Measurements from ENCODE around the gene ZNRD2.

ZNRD2 gene

DNA sequence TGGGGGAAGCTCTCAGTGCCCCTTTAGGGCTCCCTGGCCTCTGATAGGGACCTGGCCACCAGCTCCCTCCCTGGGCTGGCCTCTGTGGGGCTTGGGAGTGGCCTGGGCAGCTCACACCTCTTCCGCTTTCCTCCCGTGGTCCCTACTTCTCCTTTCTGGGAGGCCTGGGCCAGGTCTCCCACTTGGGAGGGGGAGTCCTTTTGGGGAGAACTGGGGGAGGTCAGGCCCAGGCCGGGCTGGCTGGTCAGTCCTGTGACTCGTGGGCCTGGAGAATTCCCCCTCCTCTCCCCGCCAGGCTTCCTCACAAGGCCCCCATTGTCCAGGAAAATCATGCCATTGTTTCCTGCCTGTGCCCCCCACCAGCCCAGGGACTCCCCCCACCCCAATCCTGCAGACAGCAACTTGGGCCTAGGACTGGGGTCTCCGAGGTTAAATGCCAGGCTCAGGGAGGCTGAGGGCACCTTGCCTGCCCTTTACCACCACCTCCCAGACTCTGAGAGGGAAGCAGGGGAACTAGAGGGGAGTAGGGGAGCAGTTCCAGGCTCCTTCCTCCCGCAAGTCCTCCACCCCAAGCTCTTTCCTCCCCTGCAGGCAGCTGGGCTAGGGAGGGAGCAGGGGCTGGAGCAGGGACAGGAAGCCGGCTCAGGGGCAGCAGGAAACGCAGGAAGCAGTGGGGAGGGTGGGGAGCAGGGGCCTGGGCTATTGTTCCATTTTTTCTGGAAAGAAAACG lies 40.9 kb downstream of the ZNRD2 start:
- WGBS, 2 experiments: 54 to 58% methylated on average over 9 to 10 of the region's 10 CpGs
- Histone ChIP-seq H3K4me1 (ENCODE audit: control insufficient read depth, insufficient read depth, low read length) (peaks cover 26% of the 10 kb centered on the region), H3K4me3 (ENCODE audit: insufficient read depth, low read depth, low read length) (no peak overlapping the region), H3K36me3 (ENCODE audit: control insufficient read depth, insufficient read depth, low read length) (no peaks in the 10 kb centered on the region), H3K27me3 (ENCODE audit: control insufficient read depth, insufficient read depth, low read length, poor library complexity, severe bottlenecking) (no peaks in the 10 kb centered on the region), H3K27ac (ENCODE audit: insufficient read depth, low read depth, low read length, poor library complexity, severe bottlenecking) (no peak overlapping the region), H3K9me3 (ENCODE audit: control insufficient read depth, low read length) (no peaks in the 10 kb centered on the region)

- H3K4me3 ChIP-seq (ENCODE audit: insufficient read depth, low read depth, low read length): no peak overlapping the region
- peaks cover 26% of the 10 kb centered on the region for H3K4me1 ChIP-seq (ENCODE audit: control insufficient read depth, insufficient read depth, low read length)
- 85 to 87% methylated on average over 12 of the region's 12 CpGs for WGBS, 2 experiments
- no peaks in the 10 kb centered on the region for H3K27me3 ChIP-seq (ENCODE audit: control insufficient read depth, insufficient read depth, low read length, poor library complexity, severe bottlenecking)
- H3K36me3 ChIP-seq (ENCODE audit: control insufficient read depth, insufficient read depth, low read length): no peaks in the 10 kb centered on the region
- H3K9me3 ChIP-seq (ENCODE audit: control insufficient read depth, low read length): no peaks in the 10 kb centered on the region
- H3K27ac ChIP-seq (ENCODE audit: insufficient read depth, low read depth, low read length, poor library complexity, severe bottlenecking): no peak overlapping the region
Observed at GRCh38 chr11:65611758-65612603, 41.7 kb downstream of the ZNRD2 start.

DNA sequence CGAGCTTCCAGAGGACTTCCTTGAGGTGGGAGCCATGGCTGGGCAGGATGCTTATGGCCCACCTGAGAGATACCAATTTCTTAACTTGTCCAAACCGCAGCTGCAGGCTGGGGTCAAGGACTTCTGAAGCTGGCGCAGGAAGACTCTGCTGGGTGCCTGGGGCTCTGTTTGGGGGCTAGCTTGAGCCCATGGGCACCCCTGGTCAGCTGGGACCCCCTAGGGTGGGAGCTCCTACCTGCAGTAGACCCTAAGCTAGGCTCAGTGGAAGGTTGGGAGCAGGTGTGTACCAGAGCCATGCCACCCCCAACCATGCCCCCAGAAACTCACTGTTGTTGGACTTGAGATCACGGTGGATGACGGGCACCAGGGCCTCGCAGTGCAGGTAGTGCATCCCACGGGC lies 42.4 kb downstream of the ZNRD2 start:
- no peak overlapping the region for H3K27ac ChIP-seq (ENCODE audit: insufficient read depth, low read depth, low read length, poor library complexity, severe bottlenecking)
- WGBS, 2 experiments: 95% methylated on average over 7 of the region's 7 CpGs
- H3K4me1 ChIP-seq (ENCODE audit: control insufficient read depth, insufficient read depth, low read length): peaks cover 31% of the 10 kb centered on the region
- no peaks in the 10 kb centered on the region for H3K27me3 ChIP-seq (ENCODE audit: control insufficient read depth, insufficient read depth, low read length, poor library complexity, severe bottlenecking)
- H3K9me3 ChIP-seq (ENCODE audit: control insufficient read depth, low read length): no peaks in the 10 kb centered on the region
- H3K4me3 ChIP-seq (ENCODE audit: insufficient read depth, low read depth, low read length): peak overlapping the region; percentile 94
- H3K36me3 ChIP-seq (ENCODE audit: control insufficient read depth, insufficient read depth, low read length): peaks cover 7% of the 10 kb centered on the region

- H3K4me3 ChIP-seq (ENCODE audit: insufficient read depth, low read depth, low read length): peak overlapping the region; percentile 94
- no peak overlapping the region for H3K27ac ChIP-seq (ENCODE audit: insufficient read depth, low read depth, low read length, poor library complexity, severe bottlenecking)
- 61 to 62% methylated on average over 43 of the region's 43 CpGs for WGBS, 2 experiments
- H3K27me3 ChIP-seq (ENCODE audit: control insufficient read depth, insufficient read depth, low read length, poor library complexity, severe bottlenecking): no peaks in the 10 kb centered on the region
- H3K9me3 ChIP-seq (ENCODE audit: control insufficient read depth, low read length): no peaks in the 10 kb centered on the region
- peaks cover 12% of the 10 kb centered on the region for H3K36me3 ChIP-seq (ENCODE audit: control insufficient read depth, insufficient read depth, low read length)
- peaks cover 31% of the 10 kb centered on the region for H3K4me1 ChIP-seq (ENCODE audit: control insufficient read depth, insufficient read depth, low read length)
Observed at GRCh38 chr11:65613091-65613928, 43.0 kb downstream of the ZNRD2 start.

DNA sequence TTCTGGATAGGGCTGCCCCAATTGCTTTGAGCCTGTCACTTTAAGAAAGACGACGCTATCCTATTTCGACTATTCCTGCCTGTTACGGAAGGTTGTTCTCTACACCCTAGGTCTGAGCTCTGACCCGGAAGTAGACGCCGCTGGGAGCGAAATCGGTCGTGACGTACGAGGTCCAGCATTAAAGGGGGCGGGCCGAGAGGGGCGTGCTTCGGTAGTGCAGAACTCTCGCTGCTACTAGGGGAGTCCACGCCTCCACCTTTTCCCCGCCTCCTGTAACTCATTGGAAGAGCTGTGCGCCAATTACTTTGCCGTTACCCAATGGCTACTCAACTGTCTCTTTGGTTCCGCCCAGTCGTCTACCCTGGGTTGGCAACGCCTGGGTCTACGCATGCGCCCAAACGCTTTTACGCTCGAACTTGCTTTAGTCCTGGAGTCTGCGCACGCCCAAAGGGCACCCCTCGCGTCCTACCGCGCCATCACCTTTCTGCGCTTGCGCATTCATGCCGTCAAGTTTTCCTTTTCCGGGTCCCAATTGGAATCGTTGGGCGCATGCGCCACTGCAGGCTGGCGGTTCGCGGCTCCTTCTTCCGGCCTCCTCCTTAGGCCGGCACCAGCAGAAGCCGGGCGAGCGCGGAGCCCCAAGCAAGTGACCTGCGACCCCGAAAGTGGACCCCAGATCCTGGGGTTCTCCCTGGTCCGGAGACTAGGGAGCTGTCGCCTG lies 45.1 kb downstream of the ZNRD2 start, which contains the start of gene PCNX3:
PCNX3 (plus strand) TSS at position 548 of the 721 bp plus-strand sequence. CDS start 536 bp downstream, outside the sequence.
- peaks cover 23% of the 10 kb centered on the region for H3K36me3 ChIP-seq (ENCODE audit: control insufficient read depth, insufficient read depth, low read length)
- H3K4me3 ChIP-seq (ENCODE audit: insufficient read depth, low read depth, low read length): peak within 1 kb of the TSS; percentile 94
- H3K9me3 ChIP-seq (ENCODE audit: control insufficient read depth, low read length): no peaks in the 10 kb centered on the region
- WGBS, 2 experiments: 0% methylated on average over 55 of the region's 55 CpGs
- peak within 1 kb of the TSS; percentile 52 for H3K27ac ChIP-seq (ENCODE audit: insufficient read depth, low read depth, low read length, poor library complexity, severe bottlenecking)
- H3K27me3 ChIP-seq (ENCODE audit: control insufficient read depth, insufficient read depth, low read length, poor library complexity, severe bottlenecking): no peaks in the 10 kb centered on the region
- peaks cover 31% of the 10 kb centered on the region for H3K4me1 ChIP-seq (ENCODE audit: control insufficient read depth, insufficient read depth, low read length)

- Histone ChIP-seq H3K36me3 (ENCODE audit: control insufficient read depth, insufficient read depth, low read length) (peaks cover 29% of the 10 kb centered on the region), H3K4me3 (ENCODE audit: insufficient read depth, low read depth, low read length) (peak overlapping the region; percentile 94), H3K27me3 (ENCODE audit: control insufficient read depth, insufficient read depth, low read length, poor library complexity, severe bottlenecking) (no peaks in the 10 kb centered on the region), H3K9me3 (ENCODE audit: control insufficient read depth, low read length) (no peaks in the 10 kb centered on the region), H3K4me1 (ENCODE audit: control insufficient read depth, insufficient read depth, low read length) (peaks cover 31% of the 10 kb centered on the region), H3K27ac (ENCODE audit: insufficient read depth, low read depth, low read length, poor library complexity, severe bottlenecking) (peak overlapping the region; percentile 26)
- 3 to 5% methylated on average over 50 of the region's 50 CpGs for WGBS, 2 experiments
Observed at GRCh38 chr11:65615950-65616574, 45.8 kb downstream of the ZNRD2 start.

DNA sequence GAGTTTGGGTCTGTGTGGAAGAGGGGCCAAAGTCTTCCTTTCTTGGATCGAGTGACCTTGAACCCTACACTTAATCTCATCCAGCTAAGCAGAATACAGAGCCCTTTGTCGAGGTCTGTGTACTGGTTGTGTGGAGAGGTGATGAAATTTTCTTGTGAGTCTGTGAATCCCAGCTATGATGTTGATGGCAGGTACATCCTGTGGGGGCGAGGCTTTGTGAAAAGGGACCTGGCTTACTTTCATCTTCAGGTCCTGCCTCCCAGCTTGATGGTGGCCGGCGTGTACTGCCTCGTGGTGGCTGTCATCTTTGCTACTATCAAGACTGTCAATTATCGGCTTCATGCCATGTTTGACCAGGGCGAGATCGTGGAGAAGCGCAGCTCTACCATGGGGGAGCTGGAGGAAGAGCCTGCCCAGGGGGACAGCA lies 46.3 kb downstream of the ZNRD2 start:
- whole genome bisulfite sequencing, 2 experiments: 86 to 87% methylated on average over 9 to 10 of the region's 10 CpGs
- Histone ChIP-seq H3K9me3 (ENCODE audit: control insufficient read depth, low read length) (no peaks in the 10 kb centered on the region), H3K27me3 (ENCODE audit: control insufficient read depth, insufficient read depth, low read length, poor library complexity, severe bottlenecking) (no peaks in the 10 kb centered on the region), H3K36me3 (ENCODE audit: control insufficient read depth, insufficient read depth, low read length) (peaks cover 29% of the 10 kb centered on the region), H3K4me3 (ENCODE audit: insufficient read depth, low read depth, low read length) (peak overlapping the region; percentile 94), H3K4me1 (ENCODE audit: control insufficient read depth, insufficient read depth, low read length) (peaks cover 28% of the 10 kb centered on the region), H3K27ac (ENCODE audit: insufficient read depth, low read depth, low read length, poor library complexity, severe bottlenecking) (no peak overlapping the region)

DNA sequence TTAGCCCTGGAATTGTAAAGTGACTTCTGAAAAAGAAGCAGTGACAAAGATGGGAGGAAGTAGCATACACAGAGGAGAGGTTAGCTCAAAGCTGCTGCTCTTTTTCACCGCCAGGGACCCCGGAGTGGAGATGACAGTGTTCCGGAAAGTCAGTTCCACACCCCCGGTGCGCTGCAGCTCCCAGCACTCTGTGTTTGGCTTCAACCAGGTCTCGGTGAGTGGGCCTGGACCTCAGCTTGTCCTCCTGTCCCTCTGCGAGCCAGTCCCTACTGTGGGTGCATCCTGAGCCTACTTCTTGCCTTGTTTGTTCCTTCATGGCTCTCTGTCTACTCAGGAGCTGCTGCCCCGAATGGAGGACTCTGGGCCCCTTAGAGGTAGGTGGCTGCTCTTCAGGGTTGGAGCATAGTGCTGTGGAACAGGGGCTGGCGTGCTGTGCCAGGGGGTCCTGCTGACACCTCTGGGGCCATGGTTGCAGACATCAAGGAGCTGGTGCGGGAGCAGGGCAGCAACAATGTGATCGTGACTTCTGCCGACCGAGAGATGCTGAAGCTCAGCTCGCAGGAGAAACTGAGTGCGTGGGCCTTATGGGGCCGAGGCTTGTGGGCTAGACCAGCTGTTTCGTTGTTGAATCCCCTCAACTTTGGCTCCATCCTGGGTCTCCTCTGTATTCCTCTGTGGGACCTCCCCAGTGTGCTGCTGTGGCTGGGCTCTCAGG lies 47.0 kb downstream of the ZNRD2 start:
- no peaks in the 10 kb centered on the region for H3K27me3 ChIP-seq (ENCODE audit: control insufficient read depth, insufficient read depth, low read length, poor library complexity, severe bottlenecking)
- H3K4me1 ChIP-seq (ENCODE audit: control insufficient read depth, insufficient read depth, low read length): peaks cover 22% of the 10 kb centered on the region
- H3K36me3 ChIP-seq (ENCODE audit: control insufficient read depth, insufficient read depth, low read length): peaks cover 29% of the 10 kb centered on the region
- WGBS, 2 experiments: 96% methylated on average over 17 of the region's 17 CpGs
- no peaks in the 10 kb centered on the region for H3K9me3 ChIP-seq (ENCODE audit: control insufficient read depth, low read length)
- H3K4me3 ChIP-seq (ENCODE audit: insufficient read depth, low read depth, low read length): no peak overlapping the region
- no peak overlapping the region for H3K27ac ChIP-seq (ENCODE audit: insufficient read depth, low read depth, low read length, poor library complexity, severe bottlenecking)

Measured in ectodermal cell (in vitro differentiated cells).